Spleen (tissue), 11 donors: ENCODE results near the gene SPTLC1. TPM values are rescaled to one million over a fixed set of nuclear protein-coding genes. Genes with fewer than 3 reads are reported as not detected.

Source experiments
- DNase-seq: peaks from one replicate; pipeline ENCODE4 v3.0.0-alpha.2; 2020
- H3K27ac ChIP-seq, 8 donors: fragments of 200-600 bp; sonication (generic) in 7 of 8; 1 replicate in 4 of 8; 2 replicates in 4 of 8; pipeline versions ENCODE4 v1.5.0 to v1.8.0; 2016 to 2021; ENCODE audit warnings: inconsistent platforms in 4 of 8, mild to moderate bottlenecking in 4 of 8, moderate library complexity in 1 of 8
- H3K27me3 ChIP-seq, 7 donors: fragments of 200-600 bp; sonication (generic) in 6 of 7; replicated peaks in 1 of 7; 1 replicate in 4 of 7; 2 replicates in 3 of 7; pipeline versions ENCODE4 v1.5.0 to v1.8.0; 2016 to 2021; ENCODE audit warnings: inconsistent platforms in 3 of 7, mild to moderate bottlenecking in 1 of 7
- H3K36me3 ChIP-seq, 6 donors: fragments of 200-600 bp; sonication (generic) in 5 of 6; 1 replicate in 4 of 6; 2 replicates in 2 of 6; pipeline versions ENCODE4 v1.5.0 to v1.8.0; 2016 to 2021; ENCODE audit warnings: inconsistent platforms in 2 of 6
- H3K4me1 ChIP-seq, 6 donors: fragments of 200-600 bp; sonication (generic) in 5 of 6; 1 replicate in 3 of 6; 2 replicates in 3 of 6; pipeline versions ENCODE4 v1.5.0 to v1.8.0; 2016 to 2021; ENCODE audit warnings: inconsistent platforms in 3 of 6
- H3K4me3 ChIP-seq, 8 donors: fragments of 200-600 bp; sonication (generic) in 7 of 8; 1 replicate in 4 of 8; 2 replicates in 4 of 8; pipeline versions ENCODE4 v1.5.0 to v1.8.0; 2016 to 2021; ENCODE audit warnings: inconsistent platforms in 4 of 8, mild to moderate bottlenecking in 4 of 8, moderate library complexity in 2 of 8
- H3K9me3 ChIP-seq, 8 donors: fragments of 200-600 bp; sonication (generic) in 7 of 8; 1 replicate in 4 of 8; 2 replicates in 4 of 8; pipeline versions ENCODE4 v1.5.0 to v1.8.0; 2016 to 2021; ENCODE audit warnings: inconsistent platforms in 4 of 8
- CTCF ChIP-seq, 11 experiments: fragments of 200-600 bp in 7 of 11; fragments of 450-650 bp in 4 of 11; sonication (generic) in 4 of 11; IDR thresholded peaks in 8 of 11; conservative IDR thresholded peaks in 3 of 11; 1 replicate in 7 of 11; 2 replicates in 4 of 11; pipeline versions ENCODE4 v1.4.0 to v1.8.0; 2016 to 2021; ENCODE audit warnings: antibody characterized with exemption in 11 of 11, inconsistent platforms in 4 of 11, mild to moderate bottlenecking in 1 of 11
- POLR2A ChIP-seq, 3 donors: fragments of 450-650 bp; IDR thresholded peaks; one replicate each; pipeline ENCODE4 v1.5.1; 2017; ENCODE audit warnings: antibody characterized with exemption in 3 of 3, mild to moderate bottlenecking in 1 of 3
- POLR2AphosphoS5 ChIP-seq, 3 donors: sonication (generic); formaldehyde crosslinking; IDR thresholded peaks; one replicate each; pipeline ENCODE4 v1.5.1; 2017; ENCODE audit warnings: antibody characterized with exemption in 3 of 3
- WGBS, 5 donors: extraction: QIAGEN DNeasy Blood & Tissue Kit in 3 of 5; methylation state at CpG; one replicate each; pipeline versions ENCODE4 v1.1.5 to v1.1.7; 2013 to 2018; 5-methylcytosine and 5-hydroxymethylcytosine counted together
- intact Hi-C: fragments of 100-400 bp; cut with DNase I; formaldehyde crosslinking; loops from one replicate; pipeline ENCODE4 v1.15.0; 2023; ENCODE audit warnings: low total_unique reads
- polyA plus RNA-seq, 3 donors: library from polyadenylated mRNA; stranded (reverse); fragments of 200-250 nt; gene quantifications; one replicate each; pipeline ENCODE4 v1.2.1, GENCODE V29; 2013
- total RNA-seq, 7 donors: library from RNA; depleted of rRNA in 3 of 7; stranded (reverse); fragments of >200 nt in 3 of 7; fragmentation: NEBNext Ultra II Directional in 4 of 7; extraction: Animal tissue kit (Norgen Biotek cat#: 25700) in 4 of 7; gene quantifications; one replicate each; pipeline versions ENCODE4 v1.1.0 to v1.2.1, GENCODE V29; 2016 to 2021
- donor health status: healthy with polysubstance abuse.
- donor health status: DM: no; HTN: no; CAD: no; lungs with moderate emphysema.
- donor health status: DM: no; HTN: no; CAD: no.
- donor health status: Bipolar disorder and iron deficiency.
- donor health status: healthy.
- donor health status: DM: no; HTN: no; CAD: no.
- donor health status: DM: yes; HTN: yes; CAD: no.

The SPTLC1 gene
- total and polyA plus RNA-seq, 10 donors = 15.9 to 75.1 (median 58.4) TPM

- 59 to 84% (median 72%) methylated on average over 26 of the region's 26 CpGs for WGBS, 5 donors
- Histone ChIP-seq H3K27ac (peak overlapping the region in 7 of 8 donors; percentile 11 to 74 (median 34)), H3K9me3 (no peaks in the 10 kb centered on the region), H3K36me3 (peaks cover 0 to 29% (median 1%) of the 10 kb centered on the region in 6 donors), H3K27me3 (no peaks in the 10 kb centered on the region), H3K4me1 (peaks cover 0 to 20% (median 7%) of the 10 kb centered on the region in 6 donors), H3K4me3 (peak overlapping the region in 5 of 8 donors; percentile 0 to 57 (median 25))
- TF ChIP-seq CTCF (IDR thresholded peaks at IDR 0.05 in 8 of 11, conservative IDR thresholded peaks at IDR 0.05 in 3 of 11) = no peak
- peak in 2 of 3 donors; percentile 66 to 79 for TF ChIP-seq POLR2AphosphoS5 (IDR thresholded peaks at IDR 0.05)
- no peak for TF ChIP-seq POLR2A (IDR thresholded peaks at IDR 0.05)
- intact Hi-C loops = no loop called here
- peak; percentile 85 for DNase-seq
Observed at GRCh38 chr9:92097997-92098482, 17.2 kb downstream of the SPTLC1 start.

- H3K9me3 ChIP-seq = no peaks in the 10 kb centered on the region
- no peak overlapping the region for H3K4me3 ChIP-seq
- H3K27ac ChIP-seq = peak overlapping the region in 1 of 8 donors; percentile 38
- H3K4me1 ChIP-seq = peaks cover 0 to 20% (median 7%) of the 10 kb centered on the region in 6 donors
- intact Hi-C loops = no loop called here
- H3K36me3 ChIP-seq = peaks cover 0 to 35% (median 0%) of the 10 kb centered on the region in 6 donors
- no peaks in the 10 kb centered on the region for H3K27me3 ChIP-seq
- no peak for DNase-seq
- 89 to 100% (median 98%) methylated on average over 1 of the region's 1 CpG for WGBS, 5 donors
- TF ChIP-seq POLR2A (IDR thresholded peaks at IDR 0.05) = no peak
- no peak for TF ChIP-seq CTCF (IDR thresholded peaks at IDR 0.05 in 8 of 11, conservative IDR thresholded peaks at IDR 0.05 in 3 of 11)
- TF ChIP-seq POLR2AphosphoS5 (IDR thresholded peaks at IDR 0.05) = no peak
Observed at GRCh38 chr9:92095236-92095635, 20.0 kb downstream of the SPTLC1 start.

GRCh38 chr9:92094655-92095054 lies 20.6 kb downstream of the SPTLC1 start:
- DNase-seq = no peak
- Histone ChIP-seq H3K4me3 (no peak overlapping the region), H3K4me1 (peaks cover 0 to 20% (median 7%) of the 10 kb centered on the region in 6 donors), H3K9me3 (no peaks in the 10 kb centered on the region), H3K27ac (peak overlapping the region in 2 of 8 donors; percentile 36 to 38), H3K27me3 (no peaks in the 10 kb centered on the region), H3K36me3 (peaks cover 0 to 36% (median 0%) of the 10 kb centered on the region in 6 donors)
- intact Hi-C loops = no loop called here
- WGBS, 5 donors = 75 to 89% (median 81%) methylated on average over 4 of the region's 4 CpGs
- TF ChIP-seq POLR2A (IDR thresholded peaks at IDR 0.05) = no peak
- no peak for TF ChIP-seq CTCF (IDR thresholded peaks at IDR 0.05 in 8 of 11, conservative IDR thresholded peaks at IDR 0.05 in 3 of 11)
- TF ChIP-seq POLR2AphosphoS5 (IDR thresholded peaks at IDR 0.05) = no peak

- intact Hi-C loops = no loop called here
- no peak for TF ChIP-seq POLR2AphosphoS5 (IDR thresholded peaks at IDR 0.05)
- no peak for TF ChIP-seq POLR2A (IDR thresholded peaks at IDR 0.05)
- TF ChIP-seq CTCF (IDR thresholded peaks at IDR 0.05 in 8 of 11, conservative IDR thresholded peaks at IDR 0.05 in 3 of 11) = no peak
- H3K4me3 ChIP-seq = no peak overlapping the region
- WGBS, 5 donors = 97 to 100% (median 98%) methylated on average over 1 of the region's 1 CpG
- no peaks in the 10 kb centered on the region for H3K9me3 ChIP-seq
- no peaks in the 10 kb centered on the region for H3K4me1 ChIP-seq
- no peak for DNase-seq
- no peak overlapping the region for H3K27ac ChIP-seq
- peaks cover 0 to 91% (median 56%) of the 10 kb centered on the region in 6 donors for H3K36me3 ChIP-seq
- H3K27me3 ChIP-seq = no peaks in the 10 kb centered on the region
Observed at GRCh38 chr9:92077888-92078287, 37.3 kb downstream of the SPTLC1 start.
